ENCODE results near the gene KTN1.

KTN1 gene

DNA sequence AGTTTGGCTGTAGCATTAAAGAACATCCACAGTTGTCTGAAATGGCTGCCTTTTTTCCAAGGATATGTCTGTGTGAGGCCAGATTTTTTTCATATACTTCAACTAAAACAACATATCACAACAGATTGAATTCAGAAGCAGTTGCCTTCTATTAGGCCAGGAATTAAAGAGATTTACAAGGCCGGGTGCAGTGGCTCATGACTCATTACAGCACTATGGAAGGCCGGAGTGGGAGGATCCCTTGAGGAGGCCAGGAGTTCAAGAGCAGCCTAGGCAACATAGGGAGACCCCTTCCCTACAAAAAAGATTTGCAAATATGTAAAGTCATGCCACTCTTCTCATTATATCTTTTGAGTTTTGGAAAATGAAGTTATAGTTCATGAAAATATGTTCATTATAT is 108.6 kb downstream of the KTN1 start:
- DNase-seq, result peak; percentile 48

DNA sequence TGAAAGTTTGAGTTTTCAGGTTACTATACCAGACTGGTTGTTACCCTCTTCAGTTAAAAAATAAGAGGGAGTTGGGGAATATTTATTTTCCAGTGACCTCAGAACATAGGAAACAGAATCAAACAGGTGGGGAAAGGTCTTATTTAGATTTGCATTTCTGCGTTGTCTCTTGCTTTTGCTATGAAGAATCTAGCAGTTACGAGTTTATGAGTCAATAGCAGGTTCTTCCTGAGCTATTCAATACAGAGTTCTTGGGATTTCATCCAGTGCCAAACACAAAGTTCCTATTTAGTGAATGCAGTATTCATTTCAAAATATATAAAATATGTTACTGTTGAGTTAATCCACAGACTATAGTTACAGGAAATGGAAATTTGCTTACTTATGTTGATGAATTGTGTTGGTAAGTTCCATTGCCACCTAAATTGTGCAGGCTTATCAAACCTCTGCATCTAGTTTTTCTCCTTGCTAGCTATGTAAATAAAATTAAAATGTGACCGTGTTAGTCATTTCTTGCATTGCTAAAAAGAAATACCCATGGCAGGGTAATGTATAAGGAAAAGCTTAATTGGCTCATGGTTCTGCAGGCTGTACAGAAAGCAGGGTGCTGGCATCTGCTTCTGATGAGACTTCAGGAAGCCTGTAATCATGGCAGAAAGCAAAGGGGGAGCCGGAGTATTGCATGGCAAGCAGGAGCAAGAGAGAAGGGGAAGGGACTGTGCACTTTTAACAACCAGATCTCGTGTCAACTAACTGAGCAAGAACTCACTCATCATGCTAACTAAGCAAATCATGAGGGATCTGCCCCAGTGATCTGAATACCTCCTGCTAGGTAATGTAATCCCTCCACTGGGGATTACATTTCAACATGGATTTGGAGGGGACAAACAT is 110.2 kb downstream of the KTN1 start:
- no peak for DNase-seq

DNA sequence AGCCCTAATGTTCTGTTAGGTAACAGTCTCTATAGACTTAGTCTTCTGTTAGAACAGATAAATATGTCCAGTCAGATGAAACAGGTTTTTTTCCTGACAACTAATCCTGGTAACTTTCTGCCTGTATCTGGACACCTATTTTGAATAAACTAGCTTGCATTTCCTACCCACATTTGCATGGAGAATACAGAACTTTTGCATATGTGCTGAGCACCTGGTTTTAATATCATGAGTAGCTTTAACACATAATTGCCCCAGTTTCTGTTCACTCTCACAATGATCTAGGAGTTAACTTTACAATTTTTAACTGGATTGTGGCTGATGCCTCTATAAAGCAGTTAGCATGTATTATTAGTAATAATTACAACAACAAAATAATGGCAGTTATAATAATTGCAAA is 111.7 kb downstream of the KTN1 start:
- DNase-seq, result no peak

DNA sequence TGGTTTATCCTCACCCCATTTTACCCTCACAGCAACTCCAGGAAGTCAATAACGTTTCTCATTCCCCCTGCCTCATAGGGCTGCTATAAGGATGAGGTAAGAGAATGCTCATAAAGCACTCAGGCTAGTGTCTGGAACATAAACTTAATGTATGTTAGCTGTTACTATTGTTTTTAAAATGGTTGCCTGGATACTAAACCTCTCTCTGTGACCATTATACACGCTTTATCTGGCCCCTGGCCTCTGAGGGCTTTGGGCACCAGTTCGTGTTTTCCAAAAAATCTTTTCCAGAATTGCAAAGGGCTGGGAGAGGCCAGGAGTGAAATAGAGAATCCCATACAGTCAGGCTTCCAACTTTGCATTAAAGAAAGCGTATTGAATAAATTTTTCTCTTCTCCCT is 113.9 kb downstream of the KTN1 start:
- DNase-seq, result no peak

DNA sequence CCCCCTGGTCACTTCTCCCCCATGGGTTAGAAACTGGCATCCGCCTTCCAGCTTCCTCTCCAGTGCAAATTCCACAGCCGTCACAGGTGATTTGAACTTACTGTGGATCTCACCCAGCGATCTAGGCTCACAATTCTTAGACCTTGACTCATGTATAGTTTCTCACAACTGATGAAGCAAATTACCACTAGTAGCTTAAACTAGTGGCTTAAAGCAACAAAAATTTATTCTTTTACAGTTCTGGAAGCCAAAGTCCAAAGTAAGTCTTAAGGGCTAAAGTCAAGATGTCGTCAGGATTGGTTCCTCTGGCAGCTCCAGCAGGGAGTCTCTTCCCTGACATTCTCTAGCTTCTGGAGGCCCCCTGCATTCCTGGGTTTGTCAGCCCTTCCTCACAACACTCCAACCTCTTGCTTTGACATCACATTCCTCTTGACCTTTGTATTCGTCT is 117.4 kb downstream of the KTN1 start:
- DNase-seq, result no peak

DNA sequence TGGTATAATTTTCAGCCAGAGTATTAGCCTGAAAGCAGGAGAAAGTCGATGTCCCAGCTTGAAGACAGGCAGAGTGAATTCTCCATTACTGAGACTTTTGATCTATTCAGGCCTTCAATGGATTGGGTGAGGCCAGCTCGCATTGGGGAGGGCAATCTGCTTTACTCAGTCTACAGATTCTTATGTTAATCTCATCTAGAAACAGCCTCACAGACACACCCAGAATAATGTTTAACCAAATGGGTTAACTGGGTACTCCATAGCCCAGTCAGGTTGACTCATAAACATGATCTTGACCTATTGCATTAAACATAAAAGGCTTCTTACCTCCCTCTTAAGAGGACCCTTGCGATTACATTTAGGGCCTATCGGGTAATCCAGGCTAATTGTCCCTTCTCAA is 118.0 kb downstream of the KTN1 start:
- DNase-seq, result no peak

DNA sequence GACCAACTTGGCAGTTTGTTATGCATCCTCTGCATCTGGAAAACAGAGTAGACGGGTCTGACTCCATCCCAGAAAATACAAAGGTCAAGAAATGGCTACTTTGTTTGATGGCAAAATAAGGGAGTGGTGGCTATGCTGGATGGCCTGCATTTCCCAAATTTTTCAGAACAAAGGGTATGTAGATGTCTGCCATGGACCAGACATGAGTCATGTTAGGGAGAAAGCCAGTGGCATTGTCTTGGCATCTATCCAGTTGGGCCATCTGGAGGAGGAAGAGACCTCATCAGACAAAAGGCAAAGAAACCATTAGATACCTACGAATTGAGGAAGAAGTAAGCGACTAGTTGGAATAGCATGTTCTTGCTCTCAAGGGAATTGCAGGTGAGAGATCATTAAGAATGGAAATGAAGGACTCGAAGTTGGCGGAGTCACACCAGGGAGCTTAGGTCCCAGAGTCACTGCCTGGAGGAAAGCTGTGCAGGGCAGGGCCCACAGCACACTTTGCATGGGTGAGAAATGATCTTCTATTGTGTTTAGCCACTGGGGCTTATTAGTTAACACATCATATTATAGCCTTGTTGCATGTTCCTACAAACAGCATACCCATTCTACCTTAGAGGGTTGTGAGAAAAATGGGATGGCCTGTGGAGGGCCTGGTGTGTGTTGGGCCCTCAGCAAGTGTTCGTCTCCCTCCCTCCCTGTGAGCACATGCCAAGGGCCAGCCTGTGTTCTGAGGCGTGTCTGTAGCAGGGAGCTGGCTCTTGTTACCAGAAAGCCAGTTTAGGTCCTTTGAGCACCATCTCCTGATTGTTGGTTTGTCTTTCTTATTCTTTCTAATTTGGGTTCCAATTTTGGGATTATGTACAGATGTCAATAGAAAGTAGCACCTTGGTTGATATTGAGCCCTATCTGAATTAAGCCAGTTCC is 119.4 kb downstream of the KTN1 start:
- peak; percentile 44 for DNase-seq

DNA sequence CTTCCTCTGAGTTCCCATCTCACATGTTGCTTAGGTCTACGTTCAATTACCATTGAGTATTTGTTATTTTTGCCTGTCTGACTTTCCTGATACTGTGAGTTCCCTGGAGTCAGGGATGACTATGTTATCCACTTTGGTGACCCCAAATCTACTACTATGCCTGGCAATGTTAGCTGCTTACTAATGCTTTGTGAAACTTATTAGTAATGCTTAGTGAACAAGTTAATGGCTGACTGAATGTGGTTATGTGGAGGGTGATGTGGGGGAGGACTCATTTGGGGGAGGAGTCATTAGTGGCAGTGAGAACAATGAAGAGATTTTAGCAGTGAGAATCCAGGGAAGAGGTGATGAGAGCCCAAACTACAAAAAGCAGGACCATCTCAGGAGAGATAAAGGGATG is 121.6 kb downstream of the KTN1 start:
- no peak for DNase-seq

DNA sequence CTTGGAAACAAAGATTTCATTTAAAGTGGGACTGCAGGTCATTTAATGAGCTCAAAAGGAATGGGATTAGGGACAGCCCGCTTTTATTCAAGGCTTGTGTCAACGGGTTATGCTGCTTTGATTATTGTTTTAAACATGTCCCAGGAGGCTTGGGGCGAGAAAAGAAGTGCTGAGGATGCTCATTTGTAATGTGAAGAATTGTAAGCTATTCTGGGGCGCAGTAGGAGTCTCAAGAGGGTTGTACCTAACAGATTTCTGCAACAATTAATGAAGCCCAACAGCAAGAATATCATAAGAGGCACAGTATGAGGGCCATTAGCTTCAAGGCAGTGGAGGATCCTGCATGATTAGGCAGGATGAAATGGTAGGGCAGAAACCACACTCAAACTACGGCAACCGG is 122.5 kb downstream of the KTN1 start:
- no peak for DNase-seq

DNA sequence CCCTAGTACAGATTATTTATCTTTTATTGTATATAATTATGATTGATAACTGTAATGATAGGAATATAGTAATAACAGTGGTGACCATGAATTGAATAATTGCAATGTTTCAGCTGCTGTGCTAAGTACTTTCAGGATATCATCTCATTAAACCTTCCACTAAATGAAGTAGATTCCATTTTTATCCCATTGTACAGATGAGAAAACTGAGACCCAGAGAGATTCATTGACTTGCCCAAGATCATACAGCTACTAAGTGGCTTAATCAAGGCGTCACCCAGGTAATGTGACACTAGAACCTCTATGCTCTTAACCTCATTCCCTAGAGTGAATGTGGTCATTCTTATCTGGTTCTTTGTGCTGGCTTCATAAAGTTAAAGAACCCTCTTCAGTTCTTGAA is 124.6 kb downstream of the KTN1 start:
- no peak for DNase-seq

DNA sequence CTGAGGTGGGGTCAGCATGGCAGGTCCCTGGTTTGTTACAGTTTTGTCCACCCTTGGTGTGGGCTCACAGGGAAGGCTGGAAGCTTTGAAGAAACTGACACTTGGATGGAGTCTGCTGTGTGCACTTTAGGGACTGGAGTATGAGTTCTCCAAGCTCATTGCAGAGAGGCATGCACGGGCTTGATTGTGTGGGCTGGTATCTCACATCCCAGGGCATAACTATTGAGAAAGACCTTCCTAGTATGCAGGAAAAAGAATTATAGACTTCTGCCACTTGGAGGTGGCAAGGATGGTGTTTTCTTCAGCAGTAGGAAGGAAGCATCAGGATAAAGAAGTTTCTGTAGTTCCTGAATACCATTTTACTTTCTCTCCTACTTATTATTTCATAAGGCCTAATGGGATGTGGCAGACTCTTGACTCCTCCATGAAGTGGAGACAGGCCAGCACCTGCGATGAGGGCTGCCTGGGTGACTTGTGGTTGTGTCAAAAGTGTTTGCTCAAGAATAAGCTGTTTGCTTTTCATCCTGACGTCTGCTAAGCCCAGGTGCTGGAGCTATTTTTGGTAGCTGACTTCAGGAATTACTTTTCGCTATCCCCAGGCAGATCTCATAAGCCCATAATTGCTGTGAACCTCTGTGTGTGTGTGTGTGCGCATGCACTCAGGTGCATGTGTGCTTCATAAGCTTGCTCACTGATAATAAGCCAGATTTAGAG is 125.8 kb downstream of the KTN1 start:
- no peak for DNase-seq

DNA sequence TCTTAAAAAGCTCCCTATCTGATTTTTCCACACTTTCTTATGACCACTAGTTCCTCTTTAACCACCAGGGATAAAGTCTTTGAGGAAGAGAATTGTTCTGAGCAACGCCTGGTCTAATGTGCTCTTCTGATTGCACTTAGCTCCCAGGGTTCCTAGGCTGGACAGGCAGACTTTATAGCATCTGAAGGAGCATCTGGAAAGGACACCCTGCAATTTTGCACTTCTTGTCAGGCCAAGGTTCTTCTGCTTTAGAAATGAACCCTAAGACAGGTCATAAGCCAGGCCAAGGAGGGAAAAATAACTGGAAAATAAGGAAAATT is 126.3 kb downstream of the KTN1 start:
- DNase-seq, result no peak

DNA sequence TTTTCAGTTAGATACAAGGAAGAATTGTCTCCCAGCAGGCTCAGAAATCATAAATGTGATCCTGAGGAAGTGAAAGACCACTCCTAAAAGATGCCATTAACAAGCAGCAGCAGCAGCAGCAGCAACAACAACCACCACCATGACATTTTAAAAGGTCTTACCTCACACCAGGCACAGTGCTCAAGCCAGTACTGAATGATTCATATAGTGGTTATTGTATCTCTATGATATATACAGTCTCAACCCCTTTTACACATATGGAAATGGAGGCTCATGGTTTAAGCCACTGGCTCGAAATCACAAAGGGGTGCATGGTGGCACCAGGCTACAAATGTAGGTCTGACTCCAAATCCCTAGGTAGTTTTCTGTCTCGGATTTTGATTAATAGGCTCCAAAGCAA is 126.9 kb downstream of the KTN1 start:
- no peak for DNase-seq

DNA sequence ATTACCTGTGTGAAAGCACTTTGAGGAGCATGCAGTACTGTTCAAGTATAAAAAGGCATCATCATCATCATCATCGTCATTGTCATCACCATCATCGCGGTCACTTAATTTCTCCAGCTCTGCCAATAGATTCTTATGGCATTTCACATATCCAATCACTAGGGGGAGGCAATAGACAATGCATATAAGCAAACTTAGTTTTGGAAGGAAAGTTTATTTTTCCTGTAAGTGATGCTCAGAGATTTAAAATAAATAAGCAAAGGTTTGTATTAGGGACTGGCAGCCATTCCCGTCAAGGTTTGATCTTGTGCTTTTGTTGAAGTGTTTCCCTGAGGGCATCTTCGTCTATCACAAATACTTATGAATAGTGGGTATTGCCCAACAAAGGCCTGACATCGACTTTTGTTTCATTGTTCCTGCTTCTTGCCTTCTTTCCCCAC is 127.4 kb downstream of the KTN1 start:
- DNase-seq, result no peak

DNA sequence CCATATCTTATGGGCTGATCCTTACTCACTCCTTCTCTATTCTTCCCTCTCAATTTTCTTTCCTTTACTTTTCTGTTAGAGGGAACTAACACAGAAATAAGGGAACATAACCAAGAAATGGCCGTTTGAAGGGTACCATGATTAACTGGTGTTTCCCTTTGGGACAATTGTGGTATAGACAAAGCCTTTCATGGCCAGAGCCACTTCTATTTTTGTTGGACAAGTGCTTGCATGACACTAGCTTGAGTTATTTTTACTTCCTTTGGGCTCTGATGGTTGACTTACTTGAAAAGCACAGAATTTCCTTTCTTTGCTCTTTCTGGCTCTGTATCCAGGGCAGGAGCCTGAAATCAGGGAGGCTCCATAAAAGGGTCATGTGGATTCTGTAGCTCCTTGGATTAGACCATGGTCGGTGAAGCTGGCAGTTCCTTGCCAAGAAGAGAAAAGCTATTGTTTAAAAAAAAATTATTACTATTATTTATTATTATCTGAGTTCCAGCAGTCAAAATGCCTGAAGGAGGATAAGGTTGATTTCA is 130.6 kb downstream of the KTN1 start:
- no peak for DNase-seq

DNA sequence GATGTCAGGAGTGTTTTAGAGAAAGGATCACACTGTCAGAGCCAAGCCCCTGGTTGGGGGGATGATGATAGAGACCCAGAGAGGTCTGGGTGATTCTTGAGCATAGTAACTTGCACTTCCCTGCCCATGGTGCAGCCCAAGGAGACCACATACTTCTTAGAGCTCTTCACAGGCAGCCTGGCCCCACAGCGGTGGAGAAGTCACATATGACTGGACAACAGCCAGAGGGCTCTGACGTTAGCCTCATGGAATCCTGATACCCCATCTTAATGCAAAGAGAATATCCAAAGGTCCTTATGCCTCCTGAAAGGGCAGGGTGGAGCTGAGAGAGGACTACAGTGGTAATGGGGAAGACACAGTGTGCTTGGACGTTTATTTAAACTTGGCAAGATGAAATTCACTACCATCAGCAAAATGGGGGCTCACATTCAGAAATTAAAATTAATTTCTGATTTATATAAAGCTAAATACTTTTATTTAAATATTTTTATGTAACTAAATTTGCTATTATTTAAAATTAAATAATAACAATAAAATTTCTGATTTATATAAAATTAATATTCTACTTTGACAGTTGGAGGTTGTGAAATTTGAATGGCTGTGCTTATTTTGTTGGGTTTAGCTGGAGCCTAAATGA is 131.3 kb downstream of the KTN1 start:
- DNase-seq, result no peak

DNA sequence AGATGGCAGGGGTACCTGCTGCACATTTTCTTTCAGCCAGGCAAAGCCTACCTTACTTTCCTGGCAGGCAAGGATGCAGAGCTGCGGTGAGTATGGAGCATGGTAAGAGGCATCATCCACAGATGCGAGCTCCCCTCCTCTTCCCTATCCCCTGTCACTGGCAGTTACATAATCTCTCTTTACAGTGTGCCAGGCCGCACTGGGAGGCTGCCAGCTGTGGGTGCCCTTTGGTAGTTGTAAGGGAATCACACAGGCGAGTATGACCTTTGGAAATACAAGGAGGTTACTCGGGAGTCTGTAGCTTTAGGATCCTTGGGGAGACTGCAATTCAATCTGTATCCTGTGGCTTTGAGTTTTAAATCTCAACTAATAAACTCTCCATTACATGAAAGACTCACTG is 132.5 kb downstream of the KTN1 start:
- no peak for DNase-seq

DNA sequence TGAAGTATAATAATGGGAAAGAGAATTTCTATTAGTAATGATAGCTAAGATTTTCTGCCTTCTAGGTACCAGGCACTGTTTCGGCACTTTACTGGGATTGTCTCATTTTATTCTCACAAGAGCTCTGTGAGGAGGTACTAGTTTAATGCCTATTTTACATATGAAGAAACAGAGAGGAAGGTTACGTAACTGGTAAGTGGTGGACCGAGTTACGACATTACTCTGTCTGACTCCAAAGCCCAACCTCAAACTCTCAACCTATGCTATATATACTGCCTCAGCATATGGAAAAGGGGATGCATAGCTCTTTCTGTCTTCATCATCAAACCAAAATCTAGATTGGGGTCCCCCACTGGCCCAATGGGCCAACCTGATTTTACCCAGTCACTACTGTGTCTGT is 133.5 kb downstream of the KTN1 start:
- no peak for DNase-seq

DNA sequence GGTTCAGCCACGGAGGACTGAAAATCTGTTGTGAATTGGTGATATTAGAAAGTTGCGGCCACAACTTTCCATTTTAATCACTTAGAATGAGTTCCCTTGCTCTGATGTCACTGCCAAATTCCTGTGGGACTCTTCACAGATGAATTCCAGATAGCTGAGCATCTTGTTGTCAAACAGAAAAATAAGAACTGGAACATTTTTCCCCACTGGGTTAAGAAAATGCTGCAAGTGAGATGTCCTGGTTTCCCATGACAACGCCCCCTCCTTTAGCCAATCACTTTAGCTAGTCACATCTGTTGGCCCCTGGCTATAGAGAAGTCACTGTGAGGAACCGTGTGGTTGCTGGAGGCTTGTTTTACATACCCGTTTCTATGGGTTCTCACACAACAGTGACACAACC is 135.9 kb downstream of the KTN1 start:
- DNase-seq, result no peak

DNA sequence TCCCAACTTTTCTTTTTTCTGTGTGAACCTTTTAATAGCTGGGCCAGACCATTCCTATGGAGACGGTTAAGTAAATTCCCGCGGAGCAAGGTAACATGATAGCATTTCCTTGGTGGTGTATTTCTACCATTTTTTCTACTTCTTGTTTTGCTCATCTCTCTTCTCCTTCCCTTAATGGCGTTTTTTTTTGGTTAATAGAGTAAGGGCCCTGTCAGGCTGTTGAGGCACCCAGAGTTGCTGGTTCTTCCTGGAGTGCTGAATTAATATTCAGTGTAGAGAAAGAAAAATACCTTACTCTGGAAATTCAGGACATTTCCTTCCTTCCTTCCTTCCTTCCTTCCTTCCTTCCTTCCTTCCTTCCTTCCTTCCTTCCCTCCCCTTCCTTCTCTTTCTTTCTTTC is 137.6 kb downstream of the KTN1 start:
- DNase-seq, result no peak

DNA sequence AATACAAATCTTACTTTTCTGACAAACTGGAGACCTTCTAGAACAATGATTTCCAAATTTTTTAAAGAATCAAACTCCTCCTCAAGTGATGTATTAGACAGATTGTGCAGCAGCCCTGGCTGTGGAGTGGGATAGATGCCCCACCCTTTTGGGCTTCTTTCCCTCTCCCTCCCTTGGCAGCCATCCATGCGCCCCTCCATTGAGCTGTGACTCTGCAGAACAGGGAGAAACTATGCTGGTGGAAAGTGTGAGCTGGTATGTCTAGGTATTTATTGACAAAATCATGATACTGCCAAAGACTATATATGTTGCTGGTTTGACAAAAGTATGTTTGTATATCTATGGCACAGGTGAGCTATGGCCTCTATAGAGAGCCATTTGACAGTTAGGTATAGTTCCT is 138.5 kb downstream of the KTN1 start:
- DNase-seq, result no peak

DNA sequence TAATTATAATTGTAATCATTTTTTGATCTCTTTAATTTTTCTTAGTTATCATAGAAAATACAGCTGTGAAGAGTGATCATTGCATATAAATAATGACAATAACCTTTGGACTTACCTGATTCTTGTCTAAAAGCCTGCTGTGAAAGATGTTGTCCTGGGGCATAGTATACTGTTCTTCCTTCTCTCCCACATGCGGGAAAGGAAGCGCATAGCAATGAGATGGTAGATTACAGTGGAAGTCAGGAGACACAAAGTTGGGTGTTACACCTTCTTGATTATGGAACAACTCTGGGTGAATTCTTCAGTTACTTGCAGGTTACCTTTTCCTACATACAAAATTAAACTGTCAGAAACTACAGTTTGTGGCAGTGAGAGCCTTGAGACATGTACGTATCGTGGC is 140.8 kb downstream of the KTN1 start:
- no peak for DNase-seq

DNA sequence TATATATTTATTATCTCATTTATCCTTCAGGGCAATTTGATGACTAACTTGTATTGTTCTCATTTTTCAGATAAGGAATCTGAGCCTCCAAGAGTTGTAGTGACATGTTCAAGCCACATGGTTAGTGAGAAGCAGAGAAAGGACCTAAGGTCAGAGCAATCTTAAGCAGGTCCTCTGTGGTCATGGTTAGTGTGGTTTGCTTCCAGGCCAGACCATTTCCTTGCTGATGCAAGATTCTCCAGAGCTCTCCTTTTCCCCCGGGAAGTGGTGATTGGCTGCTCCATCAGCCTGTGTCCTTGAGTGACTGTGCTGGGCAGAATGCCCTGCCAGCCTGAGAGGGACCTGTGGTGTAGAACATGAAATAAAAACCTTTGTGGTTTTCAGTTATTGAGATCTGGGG is 141.3 kb downstream of the KTN1 start:
- DNase-seq, result peak; percentile 74
